SK-N-MC (cell line): ENCODE data around the gene NXNL2.

ENCODE experiments used
- DNase-seq: peaks from one replicate; pipeline ENCODE4 v3.0.0-alpha.2; 2011; ENCODE audit warnings: low read depth, low spot score
- H3K27ac ChIP-seq: fragments of 200-600 bp; sonication (generic); 2 replicates; pipeline ENCODE4 v1.5.1; 2016; ENCODE audit warnings: mixed run types
- H3K36me3 ChIP-seq: fragments of 200-600 bp; sonication (generic); 2 replicates; pipeline ENCODE4 v1.6.1; 2017; ENCODE audit warnings: antibody characterized with exemption, low read length, mixed read lengths; ENCODE audit not compliant: insufficient read depth
- H3K4me3 ChIP-seq: fragments of 200-600 bp; sonication (generic); 2 replicates; pipeline ENCODE4 v1.5.1; 2016
- H3K9ac ChIP-seq: fragments of 200-600 bp; sonication (generic); 2 replicates; pipeline ENCODE4 v1.8.0; 2017; ENCODE audit warnings: mixed run types, mixed read lengths; ENCODE audit not compliant: insufficient read length
- H3K9me3 ChIP-seq: fragments of 200-600 bp; sonication (generic); 2 replicates; pipeline ENCODE4 v1.6.1; 2017; ENCODE audit warnings: low read depth, mild to moderate bottlenecking, antibody characterized with exemption, low read length, moderate library complexity, mixed read lengths
- EZH2 ChIP-seq: fragments of 200-600 bp; sonication (generic); IDR thresholded peaks from one replicate; pipeline ENCODE4 v1.6.1; 2017; ENCODE audit warnings: antibody characterized with exemption
- FOXP2 ChIP-seq: optimal IDR thresholded peaks from 2 replicates; pipeline ENCODE3; 2011; ENCODE audit warnings: mild to moderate bottlenecking, moderate library complexity; ENCODE audit not compliant: insufficient read depth; ENCODE audit errors: extremely low read length, control extremely low read depth
- POLR2AphosphoS5 ChIP-seq: IDR thresholded peaks from 2 replicates; pipeline ENCODE4 v1.6.1; 2012; ENCODE audit warnings: mild to moderate bottlenecking, low read depth, low read length, borderline replicate concordance

NXNL2 gene

GRCh38 chr9:88555268-88555980, 20.4 kb downstream of the NXNL2 start:
- Histone ChIP-seq H3K27ac (no peak overlapping the region), H3K4me3 (no peak overlapping the region), H3K9me3 (no peaks in the 10 kb centered on the region), H3K9ac (no peak overlapping the region), H3K36me3 (no peaks in the 10 kb centered on the region)
- TF ChIP-seq POLR2AphosphoS5 = no peak
- TF ChIP-seq FOXP2 = no peak
- no peak for TF ChIP-seq EZH2
- no peak for DNase-seq

- H3K27ac ChIP-seq = no peak overlapping the region
- no peak for DNase-seq
- H3K9me3 ChIP-seq = no peaks in the 10 kb centered on the region
- TF ChIP-seq POLR2AphosphoS5 (no peak), FOXP2 (no peak), EZH2 (no peak)
- no peak overlapping the region for H3K9ac ChIP-seq
- H3K36me3 ChIP-seq = no peaks in the 10 kb centered on the region
- no peak overlapping the region for H3K4me3 ChIP-seq
These were observed 24.7 kb downstream of the NXNL2 start for GRCh38 chr9:88559661-88560060.

DNA sequence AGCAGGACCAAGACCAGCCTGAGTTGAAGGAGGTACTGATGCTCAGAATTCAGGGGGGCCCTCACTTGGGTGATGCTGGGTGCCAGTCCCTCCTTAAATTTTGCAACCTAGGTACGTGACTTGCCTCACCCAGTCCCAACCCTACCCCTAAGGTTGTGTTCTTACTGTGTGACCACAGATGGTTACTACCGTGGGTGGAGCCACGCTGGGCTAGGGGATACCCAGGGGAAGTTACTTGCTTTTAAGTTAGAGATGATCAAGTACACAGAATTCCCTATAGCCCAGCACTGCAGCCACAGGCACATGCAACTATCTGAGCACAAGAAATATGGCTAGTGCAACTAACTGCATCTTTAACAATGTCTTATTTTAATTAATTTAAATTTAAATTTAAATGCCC, 32.9 kb downstream of the NXNL2 start:
- no peaks in the 10 kb centered on the region for H3K9me3 ChIP-seq
- DNase-seq = no peak
- no peak overlapping the region for H3K9ac ChIP-seq
- H3K27ac ChIP-seq = no peak overlapping the region
- no peak for TF ChIP-seq EZH2
- no peak for TF ChIP-seq FOXP2
- TF ChIP-seq POLR2AphosphoS5 = no peak
- no peak overlapping the region for H3K4me3 ChIP-seq
- H3K36me3 ChIP-seq = no peaks in the 10 kb centered on the region

DNA sequence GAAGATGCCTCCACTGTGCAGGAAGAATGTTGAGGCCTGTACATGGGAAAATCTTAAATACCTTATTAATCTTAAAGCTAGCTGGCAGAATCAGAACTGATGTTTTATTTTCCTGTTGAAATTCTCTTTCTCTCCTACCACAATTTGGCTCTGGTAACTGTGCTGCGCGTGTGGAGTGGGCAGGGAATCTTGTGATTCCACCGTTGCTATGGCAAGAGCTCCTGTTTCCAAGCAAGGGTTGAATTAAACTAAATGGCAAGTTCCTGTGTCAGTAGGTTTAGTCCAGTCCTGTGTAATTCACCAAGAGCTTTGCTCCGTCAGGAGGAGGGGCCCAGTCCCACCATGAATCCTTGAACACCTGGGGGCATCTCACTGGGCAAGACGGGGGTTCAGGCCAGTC, 36.4 kb downstream of the NXNL2 start:
- H3K27ac ChIP-seq = no peak overlapping the region
- H3K9me3 ChIP-seq = peaks cover 4% of the 10 kb centered on the region; the same call in 1 of the 2 replicates
- no peak overlapping the region for H3K9ac ChIP-seq
- no peak overlapping the region for H3K4me3 ChIP-seq
- no peaks in the 10 kb centered on the region for H3K36me3 ChIP-seq
- TF ChIP-seq EZH2 (no peak), POLR2AphosphoS5 (no peak), FOXP2 (no peak)
- DNase-seq = no peak

GRCh38 chr9:88572684-88573083, 37.7 kb downstream of the NXNL2 start:
- peaks cover 4% of the 10 kb centered on the region; the same call in 1 of the 2 replicates for H3K9me3 ChIP-seq
- no peak overlapping the region for H3K27ac ChIP-seq
- TF ChIP-seq POLR2AphosphoS5 (no peak), EZH2 (no peak), FOXP2 (no peak)
- H3K9ac ChIP-seq = no peak overlapping the region
- H3K4me3 ChIP-seq = no peak overlapping the region
- DNase-seq = no peak
- H3K36me3 ChIP-seq = no peaks in the 10 kb centered on the region

- H3K4me3 ChIP-seq = no peak overlapping the region
- DNase-seq = no peak
These were observed 40.0 kb downstream of the NXNL2 start for GRCh38 chr9:88574953-88575352.

GRCh38 chr9:88577256-88578120, 42.5 kb downstream of the NXNL2 start:
- no peak for DNase-seq
- Histone ChIP-seq H3K9me3 (peaks cover 4% of the 10 kb centered on the region; the same call in 1 of the 2 replicates), H3K36me3 (no peaks in the 10 kb centered on the region), H3K9ac (no peak overlapping the region), H3K27ac (no peak overlapping the region), H3K4me3 (no peak overlapping the region)
- TF ChIP-seq POLR2AphosphoS5 = no peak
- no peak for TF ChIP-seq FOXP2
- TF ChIP-seq EZH2 = no peak

More at GRCh38 chr9:88574953-88575352, 40.0 kb downstream of the NXNL2 start:
- Histone ChIP-seq H3K27ac (no peak overlapping the region), H3K9ac (no peak overlapping the region), H3K36me3 (no peaks in the 10 kb centered on the region), H3K9me3 (peaks cover 4% of the 10 kb centered on the region; the same call in 1 of the 2 replicates)
- no peak for TF ChIP-seq FOXP2
- TF ChIP-seq POLR2AphosphoS5 = no peak
- TF ChIP-seq EZH2 = no peak

DNA sequence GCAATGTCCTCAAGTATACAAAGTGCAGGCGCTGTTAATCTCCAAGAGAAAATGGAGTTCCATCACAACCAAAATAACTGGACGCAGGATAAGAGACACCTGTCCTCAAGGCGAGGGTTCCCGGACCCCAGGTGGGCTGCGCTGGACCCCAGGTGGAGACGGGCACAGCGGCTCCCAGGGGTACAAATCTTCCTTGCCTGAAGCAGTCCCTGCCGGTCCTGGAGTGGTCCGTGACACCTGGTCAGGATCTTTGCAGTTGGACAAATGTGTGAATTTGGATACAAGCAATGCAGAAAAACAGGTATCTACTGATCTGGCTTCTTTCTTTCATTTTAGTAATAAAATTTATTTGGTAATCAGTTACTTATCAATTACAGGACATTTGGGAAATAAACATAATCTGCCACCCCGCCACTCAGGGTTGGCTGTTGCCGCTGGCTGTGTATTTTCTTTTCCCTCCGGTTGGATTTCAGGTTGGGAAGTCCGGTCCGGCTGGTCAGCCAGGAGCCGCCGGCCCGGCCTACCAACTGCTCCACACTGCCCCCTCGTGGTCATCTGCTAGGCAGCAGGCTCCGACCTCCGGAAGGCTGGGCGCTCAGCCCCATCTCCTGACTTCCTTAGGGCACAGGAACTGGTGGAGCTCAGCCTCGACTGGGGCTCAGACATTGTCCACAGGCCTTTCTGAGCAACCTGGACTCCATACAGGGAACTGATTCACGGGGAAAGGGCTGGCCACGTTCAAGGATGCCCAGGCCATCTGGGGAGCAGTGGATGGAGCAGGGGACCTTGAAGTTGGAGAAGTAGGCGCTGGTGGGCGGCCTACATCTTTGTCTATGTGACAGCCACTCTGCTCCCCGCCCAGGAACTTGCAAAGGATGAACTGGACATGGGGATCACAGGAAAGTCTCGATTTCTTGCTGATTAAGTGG, 43.4 kb downstream of the NXNL2 start:
- TF ChIP-seq EZH2 (no peak), POLR2AphosphoS5 (no peak), FOXP2 (no peak)
- no peak overlapping the region for H3K27ac ChIP-seq
- H3K36me3 ChIP-seq = no peaks in the 10 kb centered on the region
- no peak overlapping the region for H3K9ac ChIP-seq
- H3K9me3 ChIP-seq = peaks cover 4% of the 10 kb centered on the region; the same call in 1 of the 2 replicates
- DNase-seq = no peak
- H3K4me3 ChIP-seq = no peak overlapping the region
